Astrocyte of the cerebellum (primary cell): ENCODE data around the gene ADAMTS7.
"Not testable (repeated sequence)": the region's sequence is repeated elsewhere in the genome, so short reads cannot be mapped to it uniquely, and the experiment has no call there.

Source experiments
- DNase-seq: peaks from one replicate; pipeline ENCODE4 v3.0.0-alpha.2; 2011; ENCODE audit warnings: low read depth
- H3K4me3 ChIP-seq: 2 replicates; pipeline ENCODE4 v1.5.1; 2011; ENCODE audit warnings: mild to moderate bottlenecking, low read depth, low read length, moderate library complexity
- in situ Hi-C: cut with HindIII; loops from 2 replicates; pipeline ENCODE4 v1.10.0; 2017; ENCODE audit warnings: low sequenced_read_pairs
- TF ChIP-seq, protein P1 (sequence below): IDR thresholded peaks from 2 replicates; pipeline ENCODE4 v1.5.1; 2012; ENCODE audit warnings: low read length, low read depth, moderate library complexity, mild to moderate bottlenecking; ENCODE audit errors: missing control alignments

Gene ADAMTS7

GRCh38 chr15:78796510-78796909 is 14.8 kb downstream of the ADAMTS7 start:
- H3K4me3 ChIP-seq, result no peak overlapping the region
- TF ChIP-seq, protein P1, sequence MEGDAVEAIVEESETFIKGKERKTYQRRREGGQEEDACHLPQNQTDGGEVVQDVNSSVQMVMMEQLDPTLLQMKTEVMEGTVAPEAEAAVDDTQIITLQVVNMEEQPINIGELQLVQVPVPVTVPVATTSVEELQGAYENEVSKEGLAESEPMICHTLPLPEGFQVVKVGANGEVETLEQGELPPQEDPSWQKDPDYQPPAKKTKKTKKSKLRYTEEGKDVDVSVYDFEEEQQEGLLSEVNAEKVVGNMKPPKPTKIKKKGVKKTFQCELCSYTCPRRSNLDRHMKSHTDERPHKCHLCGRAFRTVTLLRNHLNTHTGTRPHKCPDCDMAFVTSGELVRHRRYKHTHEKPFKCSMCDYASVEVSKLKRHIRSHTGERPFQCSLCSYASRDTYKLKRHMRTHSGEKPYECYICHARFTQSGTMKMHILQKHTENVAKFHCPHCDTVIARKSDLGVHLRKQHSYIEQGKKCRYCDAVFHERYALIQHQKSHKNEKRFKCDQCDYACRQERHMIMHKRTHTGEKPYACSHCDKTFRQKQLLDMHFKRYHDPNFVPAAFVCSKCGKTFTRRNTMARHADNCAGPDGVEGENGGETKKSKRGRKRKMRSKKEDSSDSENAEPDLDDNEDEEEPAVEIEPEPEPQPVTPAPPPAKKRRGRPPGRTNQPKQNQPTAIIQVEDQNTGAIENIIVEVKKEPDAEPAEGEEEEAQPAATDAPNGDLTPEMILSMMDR, result no peak
- in situ Hi-C loops, result no loop called here
- no peak for DNase-seq

- TF ChIP-seq, protein P1, result no peak
- in situ Hi-C loops, result no loop called here
- H3K4me3 ChIP-seq, result no peak overlapping the region
- DNase-seq, result no peak
These were observed 16.2 kb downstream of the ADAMTS7 start for GRCh38 chr15:78795043-78795442.

DNA sequence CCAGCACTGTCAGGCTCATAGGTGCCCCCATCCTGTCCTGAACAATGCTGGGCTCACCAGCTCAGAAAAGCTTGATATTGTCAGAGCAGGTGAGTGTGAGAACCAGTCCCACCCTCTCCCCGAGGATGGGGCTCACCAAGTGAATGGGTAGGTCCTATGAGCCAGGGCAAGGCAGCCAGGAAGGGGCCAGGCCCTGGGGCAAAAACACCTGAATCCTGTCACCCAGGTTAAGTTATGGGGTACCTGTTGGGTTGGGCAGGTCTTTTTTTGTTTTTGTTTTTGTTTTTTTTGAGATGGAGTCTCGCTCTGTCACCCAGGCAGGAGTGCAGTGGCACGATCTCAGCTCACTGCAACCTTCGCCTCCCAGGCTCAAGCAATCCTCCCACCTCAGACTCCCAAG is 16.8 kb downstream of the ADAMTS7 start:
- DNase-seq, H3K4me3 ChIP-seq, in situ Hi-C loops: not testable (repeated sequence)

- TF ChIP-seq, protein P1, result no peak
- DNase-seq, result no peak
- H3K4me3 ChIP-seq, result no peak overlapping the region
- in situ Hi-C loops, result no loop called here
These were observed 19.9 kb downstream of the ADAMTS7 start for GRCh38 chr15:78791357-78791756.

DNA sequence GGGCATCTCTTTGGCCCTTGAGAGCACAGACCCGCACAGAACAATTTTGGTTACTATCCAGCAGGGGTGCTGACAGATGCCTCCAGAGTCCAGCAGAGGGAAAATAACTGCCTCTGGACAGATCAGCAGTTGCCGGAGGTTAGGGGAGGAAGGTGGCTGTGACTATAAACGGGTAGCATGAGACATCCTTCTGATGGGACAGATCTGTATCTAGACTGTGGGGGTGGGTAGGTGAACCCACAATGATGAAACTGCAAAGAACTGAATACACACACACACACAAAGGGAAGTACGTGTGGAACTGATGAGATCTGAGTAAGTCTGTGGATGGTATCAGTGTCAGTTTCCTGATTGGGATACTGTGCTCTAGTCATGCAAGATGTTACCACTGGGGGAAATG is 21.2 kb downstream of the ADAMTS7 start:
- in situ Hi-C loops, result no loop called here
- DNase-seq, result no peak
- TF ChIP-seq, protein P1, result no peak
- no peak overlapping the region for H3K4me3 ChIP-seq

DNA sequence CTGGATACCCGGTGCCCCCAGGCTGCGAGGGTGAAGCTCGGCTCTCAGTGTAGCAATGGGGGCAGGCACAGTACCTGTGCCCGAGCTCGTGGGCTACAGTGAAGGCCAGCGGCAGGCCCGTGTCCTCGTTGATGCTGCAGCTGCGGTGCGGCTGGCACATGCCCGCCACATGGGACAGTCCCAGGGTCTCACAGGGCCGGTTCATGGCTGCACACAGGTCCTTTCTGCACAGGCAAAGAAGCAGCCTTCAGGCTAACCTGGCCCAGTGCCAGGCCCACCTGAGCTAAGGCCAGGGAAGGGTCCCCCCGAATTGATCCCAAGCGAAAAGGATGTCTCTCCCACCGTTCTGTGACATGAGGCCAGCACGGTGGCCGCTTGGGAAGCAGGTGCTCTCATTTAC is 21.6 kb downstream of the ADAMTS7 start:
- H3K4me3 ChIP-seq, result no peak overlapping the region
- TF ChIP-seq, protein P1, result no peak
- in situ Hi-C loops, result no loop called here
- DNase-seq, result no peak

GRCh38 chr15:78788016-78788660 is 23.1 kb downstream of the ADAMTS7 start:
- TF ChIP-seq, protein P1, result no peak
- no peak overlapping the region for H3K4me3 ChIP-seq
- DNase-seq, result no peak
- in situ Hi-C loops, result no loop called here

DNA sequence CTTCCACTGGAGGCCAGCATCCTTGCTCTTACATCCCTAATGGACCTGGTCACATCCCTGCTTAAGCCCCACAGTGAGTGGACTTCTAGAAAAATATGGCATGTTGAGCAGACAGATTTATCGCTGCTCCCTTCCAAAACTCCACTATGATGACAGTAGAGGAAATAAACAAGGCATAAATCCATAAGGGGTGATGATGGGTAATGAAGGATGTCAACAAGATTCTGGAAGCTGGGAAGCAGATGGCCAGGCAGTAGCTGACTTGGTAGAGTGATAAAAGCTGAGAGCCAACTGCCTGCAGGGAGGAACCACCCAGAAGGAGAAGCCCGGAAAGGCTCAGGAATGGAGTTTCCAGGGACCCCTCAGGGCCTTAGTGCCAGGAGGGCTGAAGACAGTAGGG is 28.9 kb downstream of the ADAMTS7 start:
- in situ Hi-C loops, DNase-seq, H3K4me3 ChIP-seq: not testable (repeated sequence)

- in situ Hi-C loops, DNase-seq, H3K4me3 ChIP-seq: not testable (repeated sequence)
These were observed 29.9 kb downstream of the ADAMTS7 start for GRCh38 chr15:78781381-78781780.

DNA sequence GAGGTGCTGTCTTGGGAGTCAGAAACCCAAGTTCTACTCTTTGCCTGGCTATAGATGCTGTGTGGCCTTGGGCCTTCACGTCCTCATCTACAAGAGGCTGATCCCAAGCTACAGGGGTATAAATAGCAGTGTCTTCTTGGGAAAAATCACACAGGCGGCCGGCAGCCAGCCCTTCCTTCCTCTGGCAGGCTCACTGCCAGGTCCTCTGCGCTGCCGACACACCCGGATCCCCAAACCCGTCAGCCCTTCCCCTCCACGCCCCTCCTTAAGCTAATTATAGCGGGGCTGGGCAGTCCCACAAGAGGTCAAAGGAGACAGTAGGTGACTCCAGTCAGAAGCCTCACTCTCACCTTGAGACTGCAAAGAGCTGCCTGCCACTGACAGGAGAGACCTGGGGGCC is 31.3 kb downstream of the ADAMTS7 start:
- in situ Hi-C loops, H3K4me3 ChIP-seq, DNase-seq: not testable (repeated sequence)
